Progenitor cell of endocrine pancreas (in vitro differentiated cells): ENCODE data around the gene GJD4. TPM values are rescaled to one million over a fixed set of nuclear protein-coding genes. Genes with fewer than 3 reads are reported as not detected.

Experiments
- DNase-seq: peaks from one replicate; pipeline ENCODE4 v3.0.0; 2021; ENCODE audit warnings: low spot score; ENCODE audit not compliant: unreplicated experiment
- H3K27ac Mint-ChIP-seq: 2 replicates; pipeline ENCODE4 v1.8.0; 2021; ENCODE audit warnings: mild to moderate bottlenecking, moderate library complexity, mixed read lengths
- H3K27me3 Mint-ChIP-seq: 2 replicates; pipeline ENCODE4 v1.8.0; 2021; ENCODE audit warnings: mixed read lengths
- H3K36me3 Mint-ChIP-seq: 2 replicates; pipeline ENCODE4 v1.8.0; 2022; ENCODE audit warnings: mixed read lengths; ENCODE audit not compliant: insufficient read depth
- H3K4me1 Mint-ChIP-seq: 2 replicates; pipeline ENCODE4 v1.8.0; 2021; ENCODE audit warnings: low read depth, mixed read lengths
- H3K4me3 Mint-ChIP-seq: 2 replicates; pipeline ENCODE4 v1.8.0; 2021; ENCODE audit warnings: low read depth, mild to moderate bottlenecking, moderate library complexity, mixed read lengths
- H3K9me3 Mint-ChIP-seq: 2 replicates; pipeline ENCODE4 v1.8.0; 2021; ENCODE audit warnings: low read depth, mixed read lengths
- long read RNA-seq: library from polyadenylated mRNA; unstranded; transcript quantifications from one replicate; pipeline ENCODE4 v2.0.0, GENCODE V29; 2020
- total RNA-seq: library from RNA; stranded (reverse); gene quantifications from 2 replicates; pipeline ENCODE4 v1.2.1, GENCODE V29; 2021
- TF ChIP-seq, protein P1 (sequence below): fragments of 200-600 bp; sonication (generic); IDR thresholded peaks from one replicate; pipeline ENCODE4 v1.5.0; 2021; ENCODE audit warnings: antibody characterized with exemption, mild to moderate bottlenecking; ENCODE audit not compliant: unreplicated experiment

Gene GJD4
- 0.24 TPM in 1 of 2 replicates, not detected in the other for total RNA-seq
- long read RNA-seq = 0 reads

GRCh38 chr10:35605191-35605590, at the start of gene GJD4:
TSS of gene GJD4 (plus strand) at chr10:35605341. CDS start at chr10:35605568, 227 bp downstream.
- Mint-ChIP-seq H3K27ac (no peak within 1 kb of the TSS), H3K9me3 (peaks cover 6% of the 10 kb centered on the region), H3K36me3 (peaks cover 2% of the 10 kb centered on the region), H3K27me3 (peaks cover 6% of the 10 kb centered on the region), H3K4me1 (no peaks in the 10 kb centered on the region), H3K4me3 (no peak within 1 kb of the TSS)
- DNase-seq = no peak
- TF ChIP-seq, protein P1, sequence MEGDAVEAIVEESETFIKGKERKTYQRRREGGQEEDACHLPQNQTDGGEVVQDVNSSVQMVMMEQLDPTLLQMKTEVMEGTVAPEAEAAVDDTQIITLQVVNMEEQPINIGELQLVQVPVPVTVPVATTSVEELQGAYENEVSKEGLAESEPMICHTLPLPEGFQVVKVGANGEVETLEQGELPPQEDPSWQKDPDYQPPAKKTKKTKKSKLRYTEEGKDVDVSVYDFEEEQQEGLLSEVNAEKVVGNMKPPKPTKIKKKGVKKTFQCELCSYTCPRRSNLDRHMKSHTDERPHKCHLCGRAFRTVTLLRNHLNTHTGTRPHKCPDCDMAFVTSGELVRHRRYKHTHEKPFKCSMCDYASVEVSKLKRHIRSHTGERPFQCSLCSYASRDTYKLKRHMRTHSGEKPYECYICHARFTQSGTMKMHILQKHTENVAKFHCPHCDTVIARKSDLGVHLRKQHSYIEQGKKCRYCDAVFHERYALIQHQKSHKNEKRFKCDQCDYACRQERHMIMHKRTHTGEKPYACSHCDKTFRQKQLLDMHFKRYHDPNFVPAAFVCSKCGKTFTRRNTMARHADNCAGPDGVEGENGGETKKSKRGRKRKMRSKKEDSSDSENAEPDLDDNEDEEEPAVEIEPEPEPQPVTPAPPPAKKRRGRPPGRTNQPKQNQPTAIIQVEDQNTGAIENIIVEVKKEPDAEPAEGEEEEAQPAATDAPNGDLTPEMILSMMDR = no peak

DNA sequence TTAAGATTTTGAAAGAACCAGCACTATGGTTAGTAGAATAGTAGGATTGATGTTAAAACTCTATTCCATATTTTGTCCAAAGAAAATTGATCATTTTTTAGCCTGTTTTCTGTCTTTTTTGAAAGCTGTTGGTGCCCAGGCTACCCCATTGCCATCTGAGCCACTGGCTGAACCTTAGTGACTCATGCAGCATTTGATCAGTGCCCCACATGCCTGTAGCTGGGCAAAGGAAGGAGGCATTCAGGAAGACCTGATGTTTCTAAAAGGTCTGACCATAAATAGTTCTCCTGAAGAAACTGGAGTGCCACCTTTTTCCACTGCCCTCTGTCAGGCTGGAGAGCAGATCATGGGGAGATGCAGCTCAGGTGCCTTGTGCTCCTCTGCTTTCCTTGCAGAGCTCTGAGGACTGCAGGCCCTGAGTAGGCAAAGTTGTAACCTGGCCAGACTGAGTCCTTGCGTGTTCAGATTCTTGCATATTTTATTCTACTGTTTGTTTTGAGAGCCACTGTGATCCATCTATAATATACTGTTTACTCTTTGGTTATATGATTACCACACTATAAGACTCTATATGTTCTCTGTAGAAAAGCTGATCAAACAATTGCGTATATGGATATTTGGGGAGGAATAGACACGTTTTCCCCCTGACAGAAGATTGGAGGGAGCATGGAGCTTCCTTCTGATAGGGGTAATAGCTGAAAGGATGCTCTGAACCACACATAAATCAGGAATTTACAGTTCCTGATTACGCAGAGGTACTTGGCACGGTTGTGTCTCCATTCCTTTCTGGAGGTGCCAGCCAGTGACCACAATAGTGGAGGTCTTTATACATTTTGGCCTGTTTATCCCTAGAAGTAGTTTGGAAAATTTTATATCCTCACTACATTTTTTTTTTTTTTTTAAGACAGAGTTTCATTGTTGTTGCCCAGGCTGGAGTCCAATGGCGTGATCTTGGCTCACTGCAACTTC, 48.9 kb upstream of the GJD4 start:
- no peaks in the 10 kb centered on the region for H3K27me3 Mint-ChIP-seq
- no peak for DNase-seq
- no peak overlapping the region for H3K27ac Mint-ChIP-seq
- no peak overlapping the region for H3K4me3 Mint-ChIP-seq
- no peaks in the 10 kb centered on the region for H3K4me1 Mint-ChIP-seq
- H3K9me3 Mint-ChIP-seq = no peaks in the 10 kb centered on the region
- TF ChIP-seq, protein P1 = no peak
- H3K36me3 Mint-ChIP-seq = peaks cover 1% of the 10 kb centered on the region

GRCh38 chr10:35558276-35558675, 46.9 kb upstream of the GJD4 start:
- H3K9me3 Mint-ChIP-seq = no peaks in the 10 kb centered on the region
- no peak overlapping the region for H3K4me3 Mint-ChIP-seq
- no peak overlapping the region for H3K27ac Mint-ChIP-seq
- DNase-seq = no peak
- TF ChIP-seq, protein P1 = no peak
- no peaks in the 10 kb centered on the region for H3K27me3 Mint-ChIP-seq
- peaks cover 4% of the 10 kb centered on the region for H3K36me3 Mint-ChIP-seq
- no peaks in the 10 kb centered on the region for H3K4me1 Mint-ChIP-seq

GRCh38 chr10:35559416-35559815, 45.7 kb upstream of the GJD4 start:
- DNase-seq = no peak
- H3K27ac Mint-ChIP-seq = no peak overlapping the region
- H3K9me3 Mint-ChIP-seq = no peaks in the 10 kb centered on the region

GRCh38 chr10:35561715-35562114, 43.4 kb upstream of the GJD4 start:
- no peak overlapping the region for H3K4me3 Mint-ChIP-seq
- H3K27me3 Mint-ChIP-seq = no peaks in the 10 kb centered on the region
- DNase-seq = no peak
- H3K27ac Mint-ChIP-seq = no peak overlapping the region
- H3K4me1 Mint-ChIP-seq = no peaks in the 10 kb centered on the region
- no peaks in the 10 kb centered on the region for H3K9me3 Mint-ChIP-seq
- TF ChIP-seq, protein P1 = no peak
- peaks cover 10% of the 10 kb centered on the region for H3K36me3 Mint-ChIP-seq

More at GRCh38 chr10:35559416-35559815, 45.7 kb upstream of the GJD4 start:
- H3K27me3 Mint-ChIP-seq = no peaks in the 10 kb centered on the region
- peaks cover 4% of the 10 kb centered on the region for H3K36me3 Mint-ChIP-seq
- TF ChIP-seq, protein P1 = no peak
- no peaks in the 10 kb centered on the region for H3K4me1 Mint-ChIP-seq
- H3K4me3 Mint-ChIP-seq = no peak overlapping the region
